ENCODE results near the gene TSC1. TPM values are rescaled to one million over a fixed set of nuclear protein-coding genes. Genes with fewer than 3 reads are reported as not detected.

Gene TSC1
- total RNA-seq, 1 donor from 2014 or later = 50.9 TPM

GRCh38 chr9:132980157-132980556 lies 35.7 kb upstream of the TSC1 start:
- H3K27me3 ChIP-seq (ENCODE audit: low read depth) = peaks cover 49% of the 10 kb centered on the region
- DNase-seq = peak; percentile 6

GRCh38 chr9:132978451-132979131 lies 34.2 kb upstream of the TSC1 start, which contains the start of gene GFI1B:
TSS of gene GFI1B (plus strand) at chr9:132978694. CDS start at chr9:132986679, 7,985 bp downstream.
- no peak within 1 kb of the TSS for H3K27ac ChIP-seq
- H3K27me3 ChIP-seq (ENCODE audit: low read depth) = peaks cover 37% of the 10 kb centered on the region
- ATAC-seq (peak; percentile 41 to 48), DNase-seq (no peak)
- H3K4me3 ChIP-seq = peak within 1 kb of the TSS; percentile 20
- intact Hi-C loops (cut with DNase I) = no loop called here
- H3K9me3 ChIP-seq = no peaks in the 10 kb centered on the region
- H3K36me3 ChIP-seq = no peaks in the 10 kb centered on the region
- peaks cover 7% of the 10 kb centered on the region for H3K4me1 ChIP-seq
- TF ChIP-seq, protein P1, sequence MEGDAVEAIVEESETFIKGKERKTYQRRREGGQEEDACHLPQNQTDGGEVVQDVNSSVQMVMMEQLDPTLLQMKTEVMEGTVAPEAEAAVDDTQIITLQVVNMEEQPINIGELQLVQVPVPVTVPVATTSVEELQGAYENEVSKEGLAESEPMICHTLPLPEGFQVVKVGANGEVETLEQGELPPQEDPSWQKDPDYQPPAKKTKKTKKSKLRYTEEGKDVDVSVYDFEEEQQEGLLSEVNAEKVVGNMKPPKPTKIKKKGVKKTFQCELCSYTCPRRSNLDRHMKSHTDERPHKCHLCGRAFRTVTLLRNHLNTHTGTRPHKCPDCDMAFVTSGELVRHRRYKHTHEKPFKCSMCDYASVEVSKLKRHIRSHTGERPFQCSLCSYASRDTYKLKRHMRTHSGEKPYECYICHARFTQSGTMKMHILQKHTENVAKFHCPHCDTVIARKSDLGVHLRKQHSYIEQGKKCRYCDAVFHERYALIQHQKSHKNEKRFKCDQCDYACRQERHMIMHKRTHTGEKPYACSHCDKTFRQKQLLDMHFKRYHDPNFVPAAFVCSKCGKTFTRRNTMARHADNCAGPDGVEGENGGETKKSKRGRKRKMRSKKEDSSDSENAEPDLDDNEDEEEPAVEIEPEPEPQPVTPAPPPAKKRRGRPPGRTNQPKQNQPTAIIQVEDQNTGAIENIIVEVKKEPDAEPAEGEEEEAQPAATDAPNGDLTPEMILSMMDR (IDR thresholded peaks at IDR 0.05) = no peak

More at GRCh38 chr9:132980157-132980556, 35.7 kb upstream of the TSC1 start:
- ATAC-seq = no peak
- TF ChIP-seq, protein P1 (IDR thresholded peaks at IDR 0.05) = no peak
- Histone ChIP-seq H3K27ac (no peak overlapping the region), H3K4me3 (no peak overlapping the region), H3K4me1 (peaks cover 7% of the 10 kb centered on the region), H3K36me3 (no peaks in the 10 kb centered on the region), H3K9me3 (no peaks in the 10 kb centered on the region)
- intact Hi-C loops (cut with DNase I) = no loop called here

DNA sequence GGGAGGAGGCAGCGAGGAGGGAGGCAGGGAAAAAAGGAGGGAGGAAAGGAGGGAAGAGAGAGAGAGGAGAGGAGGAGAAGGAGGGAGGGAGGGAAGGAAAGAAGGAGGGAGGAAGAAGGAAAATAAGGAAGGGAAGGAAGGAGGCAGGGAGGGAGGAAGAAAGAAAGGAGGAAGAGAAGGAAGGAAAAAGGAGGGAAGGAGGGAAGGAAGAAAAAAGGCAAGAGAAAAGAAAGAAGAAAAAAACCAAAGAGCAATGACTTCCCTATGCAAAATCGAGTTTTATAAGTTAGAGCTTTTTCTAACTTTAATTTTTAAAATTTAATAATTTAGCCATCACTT lies 33.7 kb upstream of the TSC1 start:
- H3K36me3 ChIP-seq = no peaks in the 10 kb centered on the region
- peaks cover 7% of the 10 kb centered on the region for H3K4me1 ChIP-seq
- no peak for ATAC-seq
- TF ChIP-seq, protein P1 (IDR thresholded peaks at IDR 0.05) = no peak
- intact Hi-C loops (cut with DNase I) = no loop called here
- H3K27me3 ChIP-seq (ENCODE audit: low read depth) = peaks cover 37% of the 10 kb centered on the region
- H3K9me3 ChIP-seq = no peaks in the 10 kb centered on the region
- DNase-seq = no peak
- no peak overlapping the region for H3K27ac ChIP-seq
- H3K4me3 ChIP-seq = no peak overlapping the region

DNA sequence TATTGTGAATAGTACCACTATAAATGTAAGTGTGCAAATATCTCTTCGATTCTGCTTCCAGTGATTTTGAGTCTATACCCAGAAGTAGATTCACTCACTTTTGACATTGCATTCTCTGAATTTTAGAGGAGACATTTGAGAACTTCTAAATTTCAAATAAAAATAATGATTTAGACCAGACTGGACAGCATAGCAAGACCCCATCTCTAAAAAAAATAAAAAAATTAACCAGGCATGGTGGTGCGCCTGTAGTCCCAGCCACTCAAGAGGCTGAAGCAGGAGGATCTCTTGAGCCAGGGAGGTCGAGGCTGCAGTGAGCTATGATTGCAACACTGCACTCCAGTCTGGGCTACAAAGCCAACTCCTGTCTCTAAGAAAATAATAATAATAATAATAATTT lies 32.2 kb upstream of the TSC1 start:
- TF ChIP-seq, protein P1 (IDR thresholded peaks at IDR 0.05) = no peak
- Histone ChIP-seq H3K27me3 (ENCODE audit: low read depth) (peaks cover 29% of the 10 kb centered on the region), H3K9me3 (no peaks in the 10 kb centered on the region), H3K4me3 (no peak overlapping the region), H3K36me3 (no peaks in the 10 kb centered on the region), H3K4me1 (peaks cover 12% of the 10 kb centered on the region), H3K27ac (no peak overlapping the region)
- ATAC-seq = no peak
- intact Hi-C loops (cut with DNase I) = no loop called here
- no peak for DNase-seq

GRCh38 chr9:132975961-132976360 lies 31.5 kb upstream of the TSC1 start:
- DNase-seq (no peak), ATAC-seq (no peak)
- Histone ChIP-seq H3K27me3 (ENCODE audit: low read depth) (peaks cover 25% of the 10 kb centered on the region), H3K4me3 (no peak overlapping the region), H3K36me3 (no peaks in the 10 kb centered on the region), H3K27ac (no peak overlapping the region), H3K4me1 (peaks cover 12% of the 10 kb centered on the region), H3K9me3 (no peaks in the 10 kb centered on the region)
- TF ChIP-seq, protein P1 (IDR thresholded peaks at IDR 0.05) = no peak
- intact Hi-C loops (cut with DNase I) = no loop called here
